ENCODE measurements around the gene KIAA0319L. TPM values are rescaled to one million over a fixed set of nuclear protein-coding genes. Genes with fewer than 3 reads are reported as not detected.

The KIAA0319L gene
- polyA plus RNA-seq, 1 donor (not counting 4 experiments of a cell fraction or from before 2014, with no cell fraction given) = 23.8 TPM

GRCh38 chr1:35594005-35594760 is 37.0 kb upstream of the KIAA0319L start:
- Histone ChIP-seq H3K79me2 (ENCODE audit: control insufficient read depth, insufficient read depth, low read length) (no peaks in the 10 kb centered on the region), H3K4me1 (ENCODE audit: control insufficient read depth, extremely low read depth, insufficient read depth, low read length) (no peaks in the 10 kb centered on the region), H3K36me3 (ENCODE audit: control insufficient read depth in 2 of 2, extremely low read depth in 1 of 2, insufficient read depth in 2 of 2, low read length in 2 of 2) (peaks cover 3 to 8% of the 10 kb centered on the region in 2 experiments), H3K4me3 (ENCODE audit: control insufficient read depth in 2 of 3, extremely low read depth in 1 of 3, insufficient read depth in 2 of 3, low read depth in 1 of 3, low read length in 3 of 3) (no peak overlapping the region), H3K4me2 (ENCODE audit: control insufficient read depth, extremely low read depth, insufficient read depth, low read depth, low read length) (no peak overlapping the region), H3K27ac (ENCODE audit: control insufficient read depth, insufficient read depth, low read length) (no peak overlapping the region), H3K9me3 (ENCODE audit: control insufficient read depth, low read depth, low read length) (no peaks in the 10 kb centered on the region), H3K9me1 (ENCODE audit: control insufficient read depth, extremely low read depth, insufficient read depth, low read length) (no peaks in the 10 kb centered on the region), H3K27me3 (ENCODE audit: control insufficient read depth, extremely low read depth, insufficient read depth, low read length) (no peaks in the 10 kb centered on the region), H3K9ac (ENCODE audit: control insufficient read depth, extremely low read depth, insufficient read depth, low read length) (no peak overlapping the region), H2AFZ (ENCODE audit: control insufficient read depth, low read length) (no peak overlapping the region), H4K20me1 (ENCODE audit: control insufficient read depth, extremely low read depth, insufficient read depth, low read length) (no peaks in the 10 kb centered on the region)
- dilution Hi-C loops (cut with MboI; ENCODE audit: extremely low pct_ligation_motif_present, low sequenced_read_pairs) = no loop called here
- DNase-seq (ENCODE audit: low read depth, low spot score) (no peak), FAIRE-seq (no peak)
- TF ChIP-seq CTCF (optimal IDR thresholded peaks at IDR 0.05 in 1 of 3, IDR thresholded peaks at IDR 0.05 in 1 of 3, conservative IDR thresholded peaks at IDR 0.05 in 1 of 3; ENCODE audit: extremely low read depth in 1 of 3, insufficient read depth in 2 of 3, low read length in 3 of 3) (no peak), EZH2 (IDR thresholded peaks at IDR 0.05; ENCODE audit: low read length) (no peak)

GRCh38 chr1:35592991-35593769 is 36.0 kb upstream of the KIAA0319L start:
- Histone ChIP-seq H3K27me3 (ENCODE audit: control insufficient read depth, extremely low read depth, insufficient read depth, low read length) (no peaks in the 10 kb centered on the region), H4K20me1 (ENCODE audit: control insufficient read depth, extremely low read depth, insufficient read depth, low read length) (no peaks in the 10 kb centered on the region), H3K36me3 (ENCODE audit: control insufficient read depth in 2 of 2, extremely low read depth in 1 of 2, insufficient read depth in 2 of 2, low read length in 2 of 2) (peaks cover 0 to 5% of the 10 kb centered on the region in 2 experiments), H3K4me1 (ENCODE audit: control insufficient read depth, extremely low read depth, insufficient read depth, low read length) (no peaks in the 10 kb centered on the region), H3K27ac (ENCODE audit: control insufficient read depth, insufficient read depth, low read length) (no peak overlapping the region), H3K9ac (ENCODE audit: control insufficient read depth, extremely low read depth, insufficient read depth, low read length) (no peak overlapping the region), H3K4me2 (ENCODE audit: control insufficient read depth, extremely low read depth, insufficient read depth, low read depth, low read length) (no peak overlapping the region), H3K9me3 (ENCODE audit: control insufficient read depth, low read depth, low read length) (no peaks in the 10 kb centered on the region), H3K79me2 (ENCODE audit: control insufficient read depth, insufficient read depth, low read length) (no peaks in the 10 kb centered on the region), H3K9me1 (ENCODE audit: control insufficient read depth, extremely low read depth, insufficient read depth, low read length) (no peaks in the 10 kb centered on the region), H3K4me3 (ENCODE audit: control insufficient read depth in 2 of 3, extremely low read depth in 1 of 3, insufficient read depth in 2 of 3, low read depth in 1 of 3, low read length in 3 of 3) (no peak overlapping the region), H2AFZ (ENCODE audit: control insufficient read depth, low read length) (no peak overlapping the region)
- dilution Hi-C loops (cut with MboI; ENCODE audit: extremely low pct_ligation_motif_present, low sequenced_read_pairs) = no loop called here
- TF ChIP-seq EZH2 (IDR thresholded peaks at IDR 0.05; ENCODE audit: low read length) (no peak), CTCF (optimal IDR thresholded peaks at IDR 0.05 in 1 of 3, IDR thresholded peaks at IDR 0.05 in 1 of 3, conservative IDR thresholded peaks at IDR 0.05 in 1 of 3; ENCODE audit: extremely low read depth in 1 of 3, insufficient read depth in 2 of 3, low read length in 3 of 3) (no peak)
- no peak for FAIRE-seq
- no peak for DNase-seq (ENCODE audit: low read depth, low spot score)

Measured in keratinocyte (primary cell).